Stimulated activated CD4-positive, alpha-beta T cell treated with anti-CD3 and anti-CD28 coated beads, Interleukin-4, amount 100 ng/mL, for 4 hours (primary cell): Measurements from ENCODE around the gene HBEGF.
"Not testable (repeated sequence)": the region's sequence is repeated elsewhere in the genome, so short reads cannot be mapped to it uniquely, and the experiment has no call there.

Experiments used
- DNase-seq, 2 experiments: peaks; one replicate each; pipeline ENCODE4 v3.0.0-alpha.2; 2020

The HBEGF gene

GRCh38 chr5:140360681-140361479 lies 14.5 kb upstream of the HBEGF start:
- DNase-seq: no peak

DNA sequence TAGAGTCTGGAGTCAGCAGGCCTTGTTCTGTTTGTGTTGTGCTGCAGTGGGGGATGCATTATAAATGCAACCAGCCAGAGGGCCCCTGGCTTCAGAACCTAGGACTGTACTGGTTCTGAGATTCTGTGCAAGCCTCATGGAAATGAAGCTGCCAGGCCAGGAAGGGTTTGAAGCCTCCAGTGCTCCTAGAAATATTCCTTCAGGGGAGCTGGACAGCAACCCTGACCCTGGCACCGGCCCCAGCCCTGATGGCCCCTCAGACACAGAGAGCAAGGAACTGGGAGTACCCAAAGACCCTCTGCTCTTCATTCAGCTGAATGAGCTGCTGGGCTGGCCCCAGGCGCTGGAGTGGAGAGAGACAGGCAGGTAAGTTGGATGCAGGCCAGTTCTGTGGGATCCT lies 13.7 kb upstream of the HBEGF start, which contains the start of gene SLC4A9:
Gene SLC4A9 (plus strand): TSS at position 94 of the 400 bp plus-strand sequence. CDS start 43 bp downstream, at position 137.
- DNase-seq: no peak

GRCh38 chr5:140358738-140359310 lies 12.4 kb upstream of the HBEGF start:
- no peak for DNase-seq

GRCh38 chr5:140357726-140358093 lies 11.3 kb upstream of the HBEGF start:
- peak; percentile 64 to 65 for DNase-seq

DNA sequence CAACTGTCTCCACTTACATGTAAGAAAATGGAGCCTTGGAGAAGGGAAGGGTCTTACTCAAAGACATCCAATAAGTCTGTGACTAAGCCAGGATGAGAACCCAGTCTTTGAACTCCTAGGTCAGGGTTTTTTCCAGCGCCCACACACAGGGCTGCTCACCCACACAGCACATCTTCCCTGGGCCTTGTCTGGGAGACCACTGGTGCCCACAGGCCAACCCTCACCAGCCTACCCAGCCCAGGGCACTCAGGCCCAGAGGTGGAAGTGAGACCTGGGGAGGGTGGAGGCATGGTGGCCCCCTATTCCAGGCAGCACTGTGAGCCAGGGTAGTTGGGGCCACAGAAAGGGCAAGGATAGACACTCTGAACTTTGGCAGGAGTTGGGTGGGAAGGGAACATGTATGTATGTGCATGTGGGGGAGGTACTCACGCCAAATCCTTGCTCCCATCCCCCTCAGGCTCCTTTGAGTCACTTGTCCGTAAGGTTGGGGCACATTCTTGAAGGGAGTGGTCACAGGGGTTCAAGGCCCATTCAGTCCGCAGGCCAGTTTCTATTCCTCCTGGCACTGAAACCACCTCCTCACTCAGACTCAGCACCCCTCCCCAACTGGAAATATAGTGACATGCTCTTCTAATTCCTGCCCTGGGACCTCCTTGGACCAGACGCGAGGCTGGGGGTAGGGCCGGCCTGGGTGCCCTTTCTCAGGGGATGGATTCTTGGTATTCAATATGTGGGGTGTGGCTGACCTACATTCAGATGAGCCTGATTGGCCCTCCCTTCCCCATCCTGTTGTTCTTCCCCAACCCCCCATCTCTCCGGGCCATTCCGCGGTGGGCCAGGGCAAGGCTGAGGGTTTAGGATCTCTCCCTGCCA lies 10.7 kb upstream of the HBEGF start:
- DNase-seq: no peak

DNA sequence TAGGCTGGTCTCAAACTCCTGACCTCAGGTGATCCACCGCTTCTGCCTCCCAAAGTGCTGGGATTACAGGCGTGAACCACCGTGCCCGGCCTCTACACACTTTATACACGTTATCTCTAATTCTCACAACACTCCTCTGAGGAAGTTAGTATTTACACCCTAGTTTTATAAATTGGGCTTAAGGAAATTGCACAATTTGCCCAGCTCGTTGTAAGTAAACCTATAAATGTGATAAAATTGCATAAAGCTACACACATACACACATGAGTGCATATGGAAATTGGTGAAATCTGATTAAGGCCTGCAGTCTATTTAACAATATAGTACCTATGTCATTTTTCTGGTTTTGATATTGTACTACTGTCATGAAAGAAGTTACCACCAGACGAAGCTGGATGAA lies 9.1 kb upstream of the HBEGF start:
- DNase-seq: no peak

DNA sequence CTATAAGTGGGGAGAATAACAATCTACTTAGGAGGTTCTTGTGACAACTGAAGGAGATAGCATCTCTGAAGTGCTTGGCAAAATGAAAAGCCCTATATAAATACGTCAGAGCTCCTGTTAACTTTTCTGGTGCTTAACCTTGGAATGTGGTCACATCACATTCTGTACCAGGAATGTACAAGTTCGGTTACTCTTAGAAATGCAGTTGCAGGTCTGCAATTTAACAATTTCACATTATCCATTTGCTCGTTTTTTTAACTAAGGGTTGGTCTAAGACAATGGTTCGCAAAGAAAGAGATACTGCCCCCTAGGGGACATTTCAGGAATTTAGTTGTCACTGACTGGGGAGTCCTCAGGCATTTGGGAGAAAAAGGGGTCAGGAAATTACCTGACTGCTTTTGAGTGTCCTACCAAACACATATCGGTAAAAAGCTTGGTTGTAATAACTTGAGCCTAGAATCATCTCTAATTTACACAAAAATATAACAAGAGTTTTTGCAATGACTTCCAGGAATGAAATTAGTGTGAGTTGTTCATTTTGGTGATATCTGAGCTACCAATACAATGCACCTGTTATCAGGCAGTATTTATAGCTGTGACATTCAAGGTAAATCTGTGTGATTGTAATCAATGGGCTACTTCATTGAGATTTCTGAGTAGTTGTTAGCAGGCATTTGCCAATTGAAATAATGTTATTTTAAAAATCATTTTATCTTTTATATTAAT lies 5.4 kb upstream of the HBEGF start:
- peak in 1 of 2 experiments; percentile 28 for DNase-seq

DNA sequence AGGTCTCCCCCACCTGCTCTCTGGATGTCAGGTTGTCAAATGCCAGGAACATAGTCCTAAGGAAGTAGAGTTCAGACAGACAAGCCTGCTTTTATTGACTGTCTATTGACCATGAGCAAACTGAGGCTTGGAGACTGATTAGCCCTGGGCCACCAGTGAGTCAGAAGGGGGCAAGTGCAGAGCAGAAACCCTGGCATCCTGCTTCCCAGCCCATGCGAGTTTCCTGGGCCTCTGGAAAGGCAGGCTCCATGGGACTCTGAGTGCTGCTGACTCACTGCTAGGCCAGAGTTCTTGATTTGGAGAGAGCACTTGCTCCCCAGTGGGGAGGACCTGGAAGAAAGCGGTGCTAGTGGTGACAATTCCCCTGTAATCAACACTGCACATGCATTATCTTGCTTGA lies 2.8 kb upstream of the HBEGF start:
- DNase-seq: no peak

DNA sequence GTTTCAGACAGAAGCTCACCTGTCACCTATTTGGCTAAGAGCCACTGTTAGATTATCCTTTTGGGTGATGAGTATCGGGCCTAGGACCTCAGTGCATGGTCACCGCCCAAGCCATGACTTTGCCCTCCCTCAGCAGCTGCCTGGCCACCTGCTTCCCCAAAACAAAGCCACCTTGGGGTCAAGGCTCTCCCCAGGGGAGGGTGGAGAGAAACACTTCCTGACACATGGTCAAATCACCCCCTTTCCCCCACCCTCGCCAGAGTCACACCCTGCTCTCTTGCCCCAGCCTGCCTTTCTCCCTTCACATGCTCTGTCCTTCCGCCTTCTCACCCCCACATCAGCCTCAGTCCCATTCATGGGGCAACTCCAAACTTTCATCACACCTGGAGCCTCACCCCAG lies 1.7 kb upstream of the HBEGF start:
- no peak for DNase-seq

- DNase-seq: no peak
These were observed 957 bp upstream of the HBEGF start for GRCh38 chr5:140347360-140347759.

GRCh38 chr5:140345919-140346347 lies 470 bp downstream of the HBEGF start:
- peak in 1 of 2 experiments; percentile 11 for DNase-seq

DNA sequence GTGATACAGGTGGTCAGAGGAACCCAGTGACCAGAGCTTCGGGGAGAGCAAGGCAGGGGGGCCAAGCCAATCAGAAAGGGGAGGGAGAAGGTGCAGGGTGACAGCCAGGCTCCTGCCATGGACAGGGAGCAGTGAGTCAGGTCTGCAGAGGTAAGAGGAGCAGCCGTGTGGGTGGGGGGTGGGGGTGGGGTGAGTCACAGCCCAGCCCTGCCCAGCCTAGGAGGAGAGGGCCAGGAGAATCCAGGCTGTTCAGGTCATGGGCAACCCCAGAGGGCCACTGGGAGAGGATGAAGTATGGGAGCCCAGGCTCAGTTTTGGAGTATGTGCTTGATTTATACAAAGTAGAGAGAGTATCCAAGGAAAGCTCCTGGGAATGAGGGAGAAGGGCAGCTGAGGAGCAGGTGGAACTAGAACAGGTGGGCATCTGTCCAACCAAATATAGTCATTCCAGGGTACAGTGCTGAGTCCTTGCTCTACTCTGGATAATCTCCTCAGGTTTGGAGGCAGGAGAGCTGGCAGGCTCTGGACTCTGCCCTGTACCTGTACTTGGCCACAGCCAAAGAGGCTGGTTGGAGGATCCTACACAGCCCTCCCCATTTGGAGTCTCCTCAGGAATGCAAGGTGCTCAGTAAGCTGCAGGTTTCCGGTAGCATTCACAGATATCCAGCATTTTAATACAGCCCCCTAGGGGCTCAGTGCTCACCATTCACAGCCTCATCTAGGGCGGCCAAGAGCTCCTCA lies 1.6 kb downstream of the HBEGF start:
- DNase-seq: peak in 1 of 2 experiments; percentile 42

- DNase-seq: not testable (repeated sequence)
These were observed 2.6 kb downstream of the HBEGF start for GRCh38 chr5:140343849-140344248.

- DNase-seq: no peak
These were observed 3.5 kb downstream of the HBEGF start for GRCh38 chr5:140342896-140343295.

GRCh38 chr5:140342287-140342686 lies 4.1 kb downstream of the HBEGF start:
- peak in 1 of 2 experiments; percentile 11 for DNase-seq

DNA sequence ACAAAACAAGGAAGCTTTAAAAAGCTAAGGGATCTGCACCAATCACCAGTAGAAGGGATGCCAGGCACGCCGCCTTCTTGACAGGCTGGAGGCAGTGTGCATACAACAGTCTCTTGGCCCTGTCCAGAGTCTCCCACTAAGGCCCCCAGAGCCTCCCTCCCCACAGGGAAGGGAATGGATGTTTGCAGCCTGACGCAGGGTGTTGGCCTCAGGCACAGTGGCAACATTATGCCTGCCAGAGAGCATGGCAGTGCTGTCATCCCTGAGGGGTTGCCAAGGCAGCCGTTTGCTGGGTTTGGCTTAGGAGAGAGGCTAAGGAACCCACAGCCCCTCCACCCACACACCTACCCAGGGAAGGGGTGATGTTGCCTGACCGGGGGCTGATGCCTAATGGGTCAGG lies 4.8 kb downstream of the HBEGF start:
- DNase-seq: no peak

DNA sequence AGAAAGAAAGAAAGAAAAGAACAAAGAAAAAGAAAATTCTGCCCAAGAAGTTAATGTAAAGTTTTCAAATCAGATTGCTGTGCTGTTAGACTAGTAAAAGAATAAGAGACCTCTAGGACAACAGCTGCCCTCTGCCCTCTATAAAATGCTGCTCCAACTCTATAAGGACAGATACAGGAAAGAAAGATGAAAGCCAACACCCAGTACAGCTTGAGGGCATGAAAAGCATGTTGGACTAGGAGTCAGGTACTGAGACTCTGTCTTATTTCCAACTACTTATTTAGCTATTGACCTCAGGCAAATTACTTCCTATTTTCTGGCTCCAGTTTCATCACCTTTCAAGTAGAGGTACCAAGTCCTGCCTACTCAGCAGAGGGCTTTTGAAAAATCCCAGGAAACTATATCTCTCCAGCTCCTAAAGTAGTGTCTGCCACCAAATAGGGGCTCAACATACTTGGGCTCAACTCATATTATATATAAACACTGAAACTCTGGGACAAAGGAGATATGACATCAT lies 5.7 kb downstream of the HBEGF start:
- DNase-seq: no peak

GRCh38 chr5:140339636-140340035 lies 6.8 kb downstream of the HBEGF start:
- DNase-seq: no peak

DNA sequence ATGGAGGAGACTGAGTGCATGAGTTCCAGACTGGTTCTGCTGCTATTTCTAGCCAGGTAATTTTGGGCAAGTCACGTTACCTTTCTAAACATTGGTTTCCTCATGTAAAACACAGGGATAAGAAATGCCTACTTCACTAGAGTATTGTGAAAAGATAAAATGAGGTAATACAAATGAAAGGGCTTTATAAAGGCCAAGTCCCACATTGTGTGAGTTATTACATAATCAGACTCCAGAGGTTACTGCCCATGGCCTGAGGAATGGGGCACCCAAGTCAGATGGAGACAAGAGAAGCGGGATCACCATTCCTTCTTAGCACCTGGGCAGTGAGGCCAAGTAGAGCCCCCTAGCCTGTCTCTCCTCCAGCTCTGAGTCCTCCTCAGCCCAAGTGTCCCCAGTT lies 7.5 kb downstream of the HBEGF start:
- no peak for DNase-seq

GRCh38 chr5:140338336-140338735 lies 8.1 kb downstream of the HBEGF start:
- no peak for DNase-seq

GRCh38 chr5:140337880-140338279 lies 8.5 kb downstream of the HBEGF start:
- no peak for DNase-seq

- no peak for DNase-seq
These were observed 10.0 kb downstream of the HBEGF start for GRCh38 chr5:140336388-140336787.
